ENCODE data around the gene GPR155.

DNA sequence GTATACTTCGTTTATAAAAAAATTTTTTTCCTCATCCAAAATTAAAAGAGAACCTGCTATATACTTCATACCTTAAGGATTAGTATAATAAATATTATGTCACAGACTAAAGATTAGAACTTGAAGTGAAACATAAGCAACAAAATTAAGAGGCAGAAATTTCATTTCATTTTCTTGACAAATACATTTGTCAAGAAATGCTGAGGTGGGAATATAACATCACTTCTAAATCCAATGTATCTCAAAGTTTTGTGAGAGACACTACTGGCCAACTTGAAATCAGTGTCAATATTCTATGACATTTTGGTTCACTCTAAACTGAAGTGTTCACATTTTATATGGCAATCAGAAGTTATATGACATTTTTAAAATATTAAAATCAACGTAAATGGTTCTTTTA lies 47.5 kb downstream of the GPR155 start:
- TF ChIP-seq POLR2A (IDR thresholded peaks at IDR 0.05) = no peak
- TF ChIP-seq, protein P1, sequence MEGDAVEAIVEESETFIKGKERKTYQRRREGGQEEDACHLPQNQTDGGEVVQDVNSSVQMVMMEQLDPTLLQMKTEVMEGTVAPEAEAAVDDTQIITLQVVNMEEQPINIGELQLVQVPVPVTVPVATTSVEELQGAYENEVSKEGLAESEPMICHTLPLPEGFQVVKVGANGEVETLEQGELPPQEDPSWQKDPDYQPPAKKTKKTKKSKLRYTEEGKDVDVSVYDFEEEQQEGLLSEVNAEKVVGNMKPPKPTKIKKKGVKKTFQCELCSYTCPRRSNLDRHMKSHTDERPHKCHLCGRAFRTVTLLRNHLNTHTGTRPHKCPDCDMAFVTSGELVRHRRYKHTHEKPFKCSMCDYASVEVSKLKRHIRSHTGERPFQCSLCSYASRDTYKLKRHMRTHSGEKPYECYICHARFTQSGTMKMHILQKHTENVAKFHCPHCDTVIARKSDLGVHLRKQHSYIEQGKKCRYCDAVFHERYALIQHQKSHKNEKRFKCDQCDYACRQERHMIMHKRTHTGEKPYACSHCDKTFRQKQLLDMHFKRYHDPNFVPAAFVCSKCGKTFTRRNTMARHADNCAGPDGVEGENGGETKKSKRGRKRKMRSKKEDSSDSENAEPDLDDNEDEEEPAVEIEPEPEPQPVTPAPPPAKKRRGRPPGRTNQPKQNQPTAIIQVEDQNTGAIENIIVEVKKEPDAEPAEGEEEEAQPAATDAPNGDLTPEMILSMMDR (IDR thresholded peaks at IDR 0.05) = no peak
